Stimulated activated CD8-positive, alpha-beta memory T cell treated with anti-CD3 and anti-CD28 coated beads, Interleukin-15, amount 100 ng/mL, for 24 hours (primary cell): ENCODE measurements around the gene SERGEF.
"Not testable (repeated sequence)": the region's sequence is repeated elsewhere in the genome, so short reads cannot be mapped to it uniquely, and the experiment has no call there.

Experiments used
- DNase-seq: peaks from one replicate; pipeline ENCODE4 v3.0.0-alpha.2; 2020; ENCODE audit warnings: low read depth

The SERGEF gene

DNA sequence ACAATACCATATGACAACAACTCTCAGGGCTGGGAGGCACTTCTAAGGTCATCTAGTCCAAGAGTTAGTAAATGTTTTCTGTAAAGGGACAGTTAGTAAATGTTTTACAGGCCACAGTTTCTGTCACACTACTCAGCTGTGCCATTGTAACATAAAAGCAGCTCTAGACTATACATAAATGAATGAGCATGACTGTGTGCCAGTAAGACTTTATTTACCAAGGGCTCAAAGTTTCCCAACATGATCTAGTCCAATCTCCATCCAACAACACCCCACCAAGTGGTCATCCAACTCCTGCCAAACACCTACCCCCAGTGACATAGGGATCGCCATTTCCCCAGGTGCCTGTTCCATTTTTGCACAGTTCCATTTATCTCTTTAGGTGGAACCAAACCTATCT lies 12.1 kb downstream of the SERGEF start:
- DNase-seq, result no peak

GRCh38 chr11:18000128-18000527 lies 12.7 kb downstream of the SERGEF start:
- not testable (repeated sequence) for DNase-seq

DNA sequence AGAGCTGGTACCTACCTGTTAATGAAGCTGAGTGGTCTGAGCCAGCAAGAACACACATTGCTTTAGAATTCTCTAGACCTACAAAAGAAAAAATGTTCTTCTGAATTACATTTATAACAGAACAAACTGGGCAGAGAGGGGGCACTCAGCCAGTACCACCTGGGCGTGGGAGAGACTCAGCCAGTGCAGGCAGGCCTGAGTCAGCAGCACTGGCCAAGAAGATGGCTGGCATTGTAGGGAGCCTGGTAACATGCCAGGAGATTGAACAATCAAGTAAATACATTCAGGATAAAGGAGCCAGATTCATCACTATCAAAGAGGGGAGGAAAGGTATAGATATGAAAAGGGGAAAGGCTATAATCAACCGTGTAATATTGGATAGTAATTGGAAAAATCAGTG lies 19.9 kb downstream of the SERGEF start:
- no peak for DNase-seq

- no peak for DNase-seq
Observed at GRCh38 chr11:17991783-17992433, 20.9 kb downstream of the SERGEF start.

DNA sequence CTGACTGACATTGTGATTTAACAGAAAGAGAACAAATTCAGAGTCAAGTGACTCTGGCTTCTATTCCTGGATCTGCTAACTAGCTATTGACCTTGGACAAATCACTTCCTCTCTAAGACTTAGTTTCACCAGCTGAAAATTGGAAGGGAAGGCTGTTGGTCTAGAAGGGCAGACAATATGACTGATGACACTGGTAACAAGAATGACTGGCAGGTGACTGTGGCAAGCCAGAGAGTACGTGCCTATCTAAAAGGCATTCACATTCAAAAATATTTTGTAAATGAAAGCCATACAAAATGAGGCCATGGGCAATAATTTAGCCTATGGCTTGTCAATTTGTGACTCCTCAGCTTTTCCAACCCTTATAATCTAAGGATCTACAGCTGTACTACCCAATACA lies 23.5 kb downstream of the SERGEF start:
- no peak for DNase-seq

- no peak for DNase-seq
Observed at GRCh38 chr11:17988465-17988864, 24.4 kb downstream of the SERGEF start.

DNA sequence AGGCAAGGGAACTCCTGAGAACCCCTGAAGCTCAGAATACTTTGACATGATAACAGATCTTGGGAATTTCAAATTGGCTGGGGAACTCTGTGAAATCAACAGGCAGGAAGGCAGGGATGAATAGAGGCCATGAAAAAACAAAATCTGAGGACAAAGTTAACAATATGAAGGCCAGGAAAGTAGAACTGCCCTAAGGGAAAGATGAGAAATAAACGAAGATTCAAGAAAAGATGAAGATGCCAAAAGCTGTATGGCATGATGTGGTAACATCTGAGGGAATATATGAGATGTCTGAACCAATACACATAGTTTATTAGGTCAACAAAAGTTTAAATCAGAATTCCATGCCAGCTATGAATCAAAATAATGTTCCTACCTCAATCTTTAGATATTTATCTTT lies 25.0 kb downstream of the SERGEF start:
- DNase-seq, result no peak

DNA sequence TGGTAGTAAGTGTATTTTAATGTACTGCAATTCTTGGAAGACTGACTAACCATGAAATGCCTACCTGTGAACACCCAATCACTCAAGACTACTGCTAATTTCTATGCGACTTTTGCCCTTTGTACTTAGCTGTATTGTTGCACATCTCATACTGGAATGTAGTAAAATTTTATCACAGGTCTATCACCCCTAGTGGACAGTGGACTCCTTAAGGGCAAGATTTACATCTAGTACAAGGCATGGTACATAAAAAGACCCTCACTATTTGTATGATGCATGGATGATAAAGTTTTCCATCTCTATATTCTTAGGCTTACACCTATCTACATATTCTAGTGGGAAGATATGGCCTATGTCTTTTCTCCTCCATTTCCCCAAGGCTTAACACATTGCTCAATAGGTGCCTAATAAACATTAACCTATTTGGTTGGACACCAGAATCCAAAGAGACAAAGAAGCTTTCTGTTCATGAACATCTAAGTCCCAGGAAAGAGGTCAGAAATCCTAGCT lies 26.1 kb downstream of the SERGEF start:
- no peak for DNase-seq

DNA sequence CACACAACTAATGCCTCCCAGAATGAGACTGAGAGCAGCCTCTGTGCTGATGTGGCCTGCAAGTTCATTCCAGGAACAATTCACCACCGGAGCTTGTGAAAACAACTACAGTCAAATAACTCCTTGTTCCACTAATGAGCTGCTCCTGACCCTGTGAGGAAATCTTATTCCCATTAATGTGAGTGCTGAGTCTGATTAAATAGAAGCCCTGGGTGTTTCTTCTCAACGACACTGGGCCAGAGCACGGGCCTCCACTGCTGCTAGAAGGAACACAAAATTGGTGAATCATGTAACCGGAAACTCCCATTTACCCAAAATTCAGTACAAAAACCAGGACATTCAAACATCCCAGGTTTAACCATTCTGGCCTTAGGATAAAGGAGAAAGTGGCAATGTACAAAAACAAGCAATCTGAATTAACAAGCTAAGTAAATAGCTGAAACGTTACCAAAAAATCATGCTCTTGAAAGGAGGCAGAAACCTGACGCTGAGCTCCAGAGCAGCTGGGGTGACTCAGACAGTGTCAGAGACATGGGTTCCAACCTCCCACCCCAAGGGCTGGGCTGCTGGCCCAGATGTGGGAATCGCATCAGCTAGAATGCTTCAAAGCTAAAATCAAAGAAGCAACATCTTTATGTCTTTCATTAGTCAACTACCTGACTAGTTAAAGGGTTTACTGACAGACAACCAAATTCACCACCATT lies 26.7 kb downstream of the SERGEF start:
- DNase-seq, result no peak

DNA sequence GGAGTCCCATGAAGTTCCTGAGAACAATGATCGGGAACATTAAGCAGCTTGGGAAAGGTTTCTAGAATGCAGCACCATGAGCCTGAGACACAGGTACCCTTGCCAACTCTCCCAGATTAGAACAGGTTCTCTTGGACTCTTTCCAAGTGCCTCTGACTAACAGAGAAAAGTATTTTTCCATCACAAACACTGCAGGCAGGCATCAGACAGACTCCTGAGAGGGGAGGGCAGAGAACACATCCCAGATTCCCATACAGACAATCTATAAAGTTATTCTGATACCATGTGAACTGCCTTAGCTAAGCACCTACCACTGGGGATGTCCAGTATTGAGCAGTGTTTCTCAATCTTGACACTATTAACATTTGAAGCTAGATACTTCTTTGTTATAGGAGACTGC lies 27.3 kb downstream of the SERGEF start:
- no peak for DNase-seq

DNA sequence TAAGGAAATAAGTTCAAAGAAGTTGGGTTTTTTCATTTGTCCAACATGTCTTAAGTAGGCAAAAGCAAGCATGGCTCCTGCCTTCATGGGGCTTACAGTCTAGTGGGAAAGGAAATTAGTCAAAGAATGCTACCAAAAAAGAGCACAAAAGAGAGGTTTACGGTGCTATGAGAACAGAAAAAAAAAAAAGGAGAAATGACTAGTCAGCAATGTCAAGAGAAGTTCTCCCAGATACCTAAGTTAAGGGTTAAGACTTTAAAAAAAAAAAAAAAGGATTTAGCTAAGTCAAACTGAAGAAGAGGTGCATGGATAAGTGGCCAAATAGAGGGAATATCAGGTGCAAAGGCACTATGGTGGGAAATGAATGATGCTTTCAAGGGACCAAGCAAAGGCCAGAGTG lies 29.3 kb downstream of the SERGEF start:
- DNase-seq, result no peak

GRCh38 chr11:17979770-17980371 lies 33.0 kb downstream of the SERGEF start:
- no peak for DNase-seq

DNA sequence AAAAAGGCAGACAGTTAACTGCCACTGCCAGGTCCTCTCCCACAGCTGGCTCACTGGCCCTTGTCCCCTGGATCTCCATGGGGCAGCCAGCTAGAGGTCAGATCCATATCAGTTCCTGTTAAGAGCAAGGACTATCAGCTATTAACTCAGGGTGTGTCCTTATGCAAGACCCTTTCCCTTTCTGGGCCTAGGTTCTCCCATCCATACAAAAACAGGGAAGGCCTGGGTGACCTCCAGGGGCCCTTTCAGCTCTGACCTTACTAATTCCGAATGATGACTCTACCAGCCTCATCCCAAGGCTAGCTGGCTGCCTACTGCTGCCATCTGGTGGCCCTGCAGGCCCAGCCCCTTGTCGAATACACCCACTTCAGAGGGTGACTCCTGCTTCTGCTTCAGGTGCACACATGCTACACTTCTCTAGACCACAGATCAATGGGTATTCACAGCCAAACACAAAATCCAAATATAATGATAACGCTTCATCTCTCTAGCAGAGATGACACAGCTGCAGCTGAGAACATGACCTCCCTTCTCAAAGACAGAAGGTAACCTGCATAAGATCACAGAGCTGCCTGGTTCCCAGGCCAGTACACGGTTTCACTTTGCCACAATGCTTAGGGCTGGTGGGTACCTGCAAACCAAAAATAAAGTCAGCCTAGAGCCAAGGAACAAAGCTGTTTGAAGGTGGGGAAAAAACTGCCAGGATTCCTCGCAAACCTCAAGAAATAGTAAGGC lies 34.1 kb downstream of the SERGEF start:
- no peak for DNase-seq

DNA sequence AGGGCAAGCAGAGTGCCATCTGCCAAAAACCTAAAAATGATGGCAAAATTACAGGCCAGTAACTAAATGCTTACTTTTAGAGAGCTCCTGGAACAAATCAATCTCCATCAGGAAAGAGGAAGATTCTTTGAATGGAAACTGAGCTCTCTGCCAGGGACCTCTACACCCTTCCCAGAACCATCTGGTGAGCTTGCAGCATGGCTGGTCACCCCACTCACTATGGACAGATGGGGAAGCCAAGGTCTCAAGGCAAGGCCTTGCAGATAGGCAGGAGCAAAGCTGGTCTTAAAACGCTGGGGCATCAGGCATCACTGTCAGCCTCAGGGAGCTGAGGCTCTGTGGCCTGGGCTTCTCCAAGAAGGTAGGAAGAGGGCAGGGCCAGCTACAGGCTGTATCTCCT lies 36.2 kb downstream of the SERGEF start:
- no peak for DNase-seq

- no peak for DNase-seq
Observed at GRCh38 chr11:17974246-17974645, 38.6 kb downstream of the SERGEF start.

DNA sequence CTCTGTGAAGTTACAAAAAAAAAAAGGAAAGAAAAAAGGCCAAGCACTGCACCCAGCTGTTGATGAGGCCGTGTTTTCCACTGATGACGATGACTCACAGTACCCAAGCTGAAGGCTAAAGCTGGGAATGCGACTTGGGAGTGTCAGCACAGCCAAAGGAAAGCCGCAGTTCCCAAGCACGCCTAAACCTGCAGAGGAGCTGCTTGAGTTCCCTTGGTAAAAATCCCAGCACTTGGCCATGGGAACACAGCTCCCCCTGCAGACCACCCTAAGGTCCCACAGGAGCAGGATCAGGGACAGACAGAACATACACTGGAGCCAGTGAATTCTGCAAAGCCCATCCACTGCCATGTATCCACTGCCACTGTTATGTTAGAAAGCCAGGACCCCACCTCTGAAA lies 39.9 kb downstream of the SERGEF start:
- no peak for DNase-seq

- no peak for DNase-seq
Observed at GRCh38 chr11:17968206-17968605, 44.6 kb downstream of the SERGEF start.

DNA sequence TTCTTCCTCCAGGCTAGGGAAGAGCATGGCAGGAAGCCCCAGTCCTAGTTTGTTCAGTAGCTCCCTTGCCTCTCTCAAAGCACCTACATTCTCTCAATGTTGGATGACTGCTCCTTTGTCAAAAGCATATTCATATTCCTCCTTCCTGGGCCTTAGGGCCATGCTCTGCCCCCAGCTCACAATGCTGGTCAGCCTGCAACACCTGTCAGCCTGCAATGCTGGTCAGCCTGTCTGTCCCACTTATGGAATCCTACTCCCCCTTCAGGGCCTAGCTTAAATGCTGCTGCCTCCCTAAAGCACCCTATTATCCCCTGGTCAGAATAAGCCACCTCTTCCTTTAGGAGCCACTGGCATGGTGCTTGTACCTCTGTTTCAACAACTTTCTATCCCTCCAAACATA lies 45.2 kb downstream of the SERGEF start:
- no peak for DNase-seq

DNA sequence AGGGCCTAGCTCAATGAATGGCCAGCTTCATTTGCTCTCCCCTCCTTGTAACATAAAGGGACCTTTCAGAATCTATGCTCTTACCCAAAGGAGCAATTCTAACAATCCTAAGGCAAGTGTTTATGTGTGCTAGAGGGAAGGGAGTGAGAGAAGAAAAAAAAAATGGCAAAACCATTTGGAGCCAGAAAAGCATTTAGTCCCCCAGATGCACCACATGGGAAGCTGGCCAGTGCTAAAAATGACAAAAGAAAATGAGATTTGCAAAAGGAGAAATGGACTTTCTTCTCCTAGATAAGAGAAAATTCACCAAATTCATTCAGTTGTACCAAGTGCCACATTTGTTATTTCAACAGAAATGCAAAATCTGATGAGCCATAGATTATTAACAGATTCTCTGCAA lies 52.8 kb downstream of the SERGEF start:
- DNase-seq, result no peak

DNA sequence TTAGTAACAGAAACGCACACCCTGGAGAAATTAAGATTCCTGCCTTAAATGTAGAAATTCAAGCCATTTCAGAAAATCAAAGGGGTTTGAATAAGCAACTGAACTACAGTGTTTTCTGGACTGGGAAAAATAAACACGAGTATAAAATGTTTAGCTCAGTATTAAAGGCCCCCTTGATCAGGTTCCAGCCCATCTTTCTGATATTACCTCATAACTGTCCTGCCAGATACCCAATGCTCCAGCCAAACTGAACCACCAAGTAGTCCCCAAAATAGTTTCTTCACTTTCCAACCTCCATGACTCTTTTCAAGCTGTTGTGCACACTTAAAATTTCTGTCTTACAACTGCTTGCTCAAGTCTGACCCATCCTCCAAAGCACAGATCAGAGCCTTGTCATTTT lies 54.4 kb downstream of the SERGEF start:
- DNase-seq, result no peak

- DNase-seq, result no peak
Observed at GRCh38 chr11:17954395-17955252, 58.2 kb downstream of the SERGEF start.

DNA sequence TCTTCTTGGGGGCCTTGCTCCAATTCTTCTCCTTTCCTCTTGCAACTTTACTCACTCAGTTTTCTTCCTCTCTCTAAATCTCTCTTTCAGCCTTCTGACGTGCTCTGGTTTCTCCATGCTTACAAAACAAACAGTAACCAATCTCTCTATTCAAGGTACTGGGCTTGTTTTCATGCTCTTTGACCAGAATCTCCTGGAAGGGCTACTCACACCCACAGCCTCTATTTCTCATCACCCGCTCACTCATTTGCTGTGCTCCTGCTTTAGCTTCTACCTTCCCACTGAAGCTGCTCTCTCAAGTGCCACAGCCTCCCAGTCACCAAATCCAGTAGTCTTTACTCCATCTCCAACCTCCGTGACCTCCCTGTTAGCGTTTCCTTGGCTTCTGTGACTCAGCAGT lies 60.4 kb downstream of the SERGEF start:
- DNase-seq, result no peak
